HepG2 (cell line): Measurements from ENCODE around the gene TMEFF2. TPM values are rescaled to one million over a fixed set of nuclear protein-coding genes. Genes with fewer than 3 reads are reported as not detected.

Source experiments
- ATAC-seq: fragments of 200-7000 bp; cut with Tn5 transposase; 3 replicates; pipeline ENCODE4 v1.9.1; 2020; ENCODE audit warnings: mild to moderate bottlenecking, moderate library complexity
- BruUV-seq: library from RNA; stranded (reverse); fragments of 400-500 nt; replicated peaks from 2 replicates; lab custom pipeline; 2021; lab: Mats Ljungman, UMichigan
- CTCF ChIA-PET: fragments of 300-600 bp; formaldehyde crosslinking; extraction: SDS; loops from one replicate; lab custom pipeline; 2021; ENCODE audit warnings: low total read pairs, inconsistent platforms, low intra/inter-chr PET ratio; lab: Yijun Ruan, JAX
- POLR2A ChIA-PET: fragments of 350-600 bp; sonication (Branson Sonifier 250); formaldehyde crosslinking; loops from one replicate; lab custom pipeline; 2020; ENCODE audit warnings: antibody characterized with exemption, inconsistent platforms; lab: Yijun Ruan, JAX
- DNase-seq: peaks from one replicate; pipeline ENCODE4 v3.0.0-alpha.2; 2015; ENCODE audit warnings: low spot score
- FAIRE-seq: peaks from 3 replicates; lab custom pipeline; 2011; peaks lifted over from hg19 to GRCh38; lab: Jason Lieb, UNC
- H2AFZ ChIP-seq: one replicate; pipeline ENCODE4 v1.6.1; 2011; ENCODE audit warnings: low read length, inconsistent platforms
- H3K27ac ChIP-seq: fragments of 300-600 bp; 3 replicates; pipeline ENCODE4 v1.8.0; 2011; ENCODE audit warnings: mixed run types, mild to moderate bottlenecking, mixed read lengths, low read length, inconsistent platforms; ENCODE audit not compliant: insufficient read depth; ENCODE audit errors: extremely low read length
- H3K27me3 ChIP-seq, 2 experiments: fragments of 200-600 bp in 1 of 2; 2 replicates in 1 of 2; 3 replicates in 1 of 2; pipeline versions ENCODE4 v1.6.0 to v1.8.0; 2011; ENCODE audit warnings: low read length in 2 of 2, mild to moderate bottlenecking in 2 of 2, moderate library complexity in 2 of 2, inconsistent platforms in 1 of 2; ENCODE audit not compliant: insufficient read depth in 2 of 2, control insufficient read depth in 1 of 2
- H3K36me3 ChIP-seq, 2 experiments: fragments of 200-600 bp in 1 of 2; replicated peaks in 1 of 2; 2 replicates in 1 of 2; 3 replicates in 1 of 2; pipeline versions ENCODE4 v1.5.1 to v1.8.0; 2011; ENCODE audit warnings: low read length in 2 of 2, inconsistent platforms in 1 of 2; ENCODE audit not compliant: insufficient read depth in 2 of 2, control insufficient read depth in 1 of 2
- H3K4me1 ChIP-seq: 2 replicates; pipeline ENCODE4 v1.5.1; 2012; ENCODE audit warnings: low read length, inconsistent platforms; ENCODE audit not compliant: insufficient read depth
- H3K4me2 ChIP-seq: 2 replicates; pipeline ENCODE4 v1.6.0; 2011; ENCODE audit warnings: low read depth, low read length, inconsistent platforms
- H3K4me3 ChIP-seq, 3 experiments: fragments of 200-600 bp in 1 of 3; sonication (generic), shearing (Covaris generic) in 1 of 3; replicated peaks in 1 of 3; 2 replicates each; pipeline ENCODE4 v1.5.1; 2011 to 2016; ENCODE audit warnings: low read length in 3 of 3, inconsistent platforms in 2 of 3, low read depth in 2 of 3, mild to moderate bottlenecking in 2 of 3, control low read depth in 1 of 3, mixed read lengths in 1 of 3; ENCODE audit not compliant: insufficient read depth in 1 of 3
- H3K79me2 ChIP-seq: one replicate; pipeline ENCODE4 v1.6.1; 2011; ENCODE audit warnings: low read length, inconsistent platforms; ENCODE audit not compliant: insufficient read depth
- H3K9ac ChIP-seq: 2 replicates; pipeline ENCODE4 v1.6.0; 2011; ENCODE audit warnings: mild to moderate bottlenecking, low read depth, low read length, inconsistent platforms; ENCODE audit not compliant: insufficient read depth
- H3K9me3 ChIP-seq: 2 replicates; pipeline ENCODE4 v1.5.1; 2012; ENCODE audit warnings: mild to moderate bottlenecking, low read length
- H4K20me1 ChIP-seq: 2 replicates; pipeline ENCODE4 v1.6.0; 2011; ENCODE audit warnings: inconsistent platforms, mild to moderate bottlenecking, low read length, moderate library complexity; ENCODE audit not compliant: insufficient read depth
- CBX1 ChIP-seq: IDR thresholded peaks from one replicate; pipeline ENCODE4 v1.6.1; 2016; ENCODE audit warnings: antibody characterized with exemption, low read depth
- FLYWCH1 ChIP-seq: sonication (generic); formaldehyde crosslinking; IDR thresholded peaks from 2 replicates; pipeline ENCODE4 v1.8.1; 2023; ENCODE audit warnings: mild to moderate bottlenecking, missing genetic modification reagents
- GMEB1 ChIP-seq: sonication (generic); formaldehyde crosslinking; IDR thresholded peaks from 2 replicates; pipeline ENCODE4 v1.5.1; 2020; ENCODE audit warnings: missing genetic modification reagents, mild to moderate bottlenecking, borderline replicate concordance
- KDM4B ChIP-seq: sonication (generic); formaldehyde crosslinking; IDR thresholded peaks from 2 replicates; pipeline ENCODE4 v1.4.0; 2020; ENCODE audit warnings: missing genetic modification reagents
- KMT2B ChIP-seq: IDR thresholded peaks from 2 replicates; pipeline ENCODE4 v1.6.1; 2016; ENCODE audit warnings: missing genetic modification reagents, missing compliant biosample characterization
- MAFF ChIP-seq: IDR thresholded peaks from 2 replicates; pipeline ENCODE4 v1.6.1; 2011; ENCODE audit warnings: low read depth, low read length, improper control_type of control experiment
- MED8 ChIP-seq: sonication (generic); formaldehyde crosslinking; IDR thresholded peaks from 2 replicates; pipeline ENCODE4 v1.8.1; 2023; ENCODE audit warnings: mild to moderate bottlenecking, missing genetic modification reagents; ENCODE audit not compliant: insufficient replicate concordance
- MNT ChIP-seq: fragments of 450-650 bp; IDR thresholded peaks from 2 replicates; pipeline ENCODE4 v1.6.1; 2016
- MTF2 ChIP-seq: sonication (generic); formaldehyde crosslinking; IDR thresholded peaks from 2 replicates; pipeline ENCODE4 v1.5.0; 2020; ENCODE audit warnings: missing genetic modification reagents, borderline replicate concordance
- NFYB ChIP-seq: sonication (generic); formaldehyde crosslinking; IDR thresholded peaks from 2 replicates; pipeline ENCODE4 v1.4.0; 2020; ENCODE audit warnings: missing genetic modification reagents
- POLR2AphosphoS2 ChIP-seq: IDR thresholded peaks from 2 replicates; pipeline ENCODE4 v1.6.1; 2011; ENCODE audit warnings: low read depth, low read length, improper control_type of control experiment
- SOX5 ChIP-seq: IDR thresholded peaks from 2 replicates; pipeline ENCODE4 v1.6.1; 2016; ENCODE audit warnings: borderline replicate concordance
- TFDP2 ChIP-seq: sonication (generic); formaldehyde crosslinking; IDR thresholded peaks from 2 replicates; pipeline ENCODE4 v1.4.0; 2020; ENCODE audit warnings: missing genetic modification reagents
- TP53 ChIP-seq: sonication (generic); formaldehyde crosslinking; conservative IDR thresholded peaks from 2 replicates; pipeline ENCODE4 v1.4.0; 2020; ENCODE audit warnings: missing genetic modification reagents
- ZNF547 ChIP-seq: sonication (generic); formaldehyde crosslinking; IDR thresholded peaks from 2 replicates; pipeline ENCODE4 v1.5.1; 2020; ENCODE audit warnings: mild to moderate bottlenecking, missing genetic modification reagents
- ZNF713 ChIP-seq: sonication (generic); formaldehyde crosslinking; IDR thresholded peaks from 2 replicates; pipeline ENCODE4 v1.4.0; 2020; ENCODE audit warnings: mild to moderate bottlenecking, missing genetic modification reagents
- ZNF737 ChIP-seq: sonication (generic); formaldehyde crosslinking; IDR thresholded peaks from 2 replicates; pipeline ENCODE4 v1.5.0; 2020; ENCODE audit warnings: missing genetic modification reagents, mild to moderate bottlenecking, borderline replicate concordance
- ZNF83 ChIP-seq: sonication (generic); formaldehyde crosslinking; IDR thresholded peaks from 2 replicates; pipeline ENCODE4 v1.4.0; 2020; ENCODE audit warnings: missing genetic modification reagents, mild to moderate bottlenecking, borderline replicate concordance
- WGBS: methylation state at CpG from one replicate; pipeline ENCODE4 v1.1.6; 2017; ENCODE audit warnings: low lambda C conversion rate; 5-methylcytosine and 5-hydroxymethylcytosine counted together
- in situ Hi-C: cut with HindIII; loops from 2 replicates; pipeline ENCODE4 v1.10.0; 2017; ENCODE audit warnings: low pct_unique_long_range_greater_than_20kb; ENCODE audit not compliant: extremely low pct_ligation_motif_present
- intact Hi-C: fragments of 100-400 bp; cut with micrococcal nuclease; formaldehyde crosslinking; loops from one replicate; pipeline ENCODE4 v1.10.0; 2022; ENCODE audit not compliant: unreplicated experiment
- polyA plus RNA-seq, 8 experiments: library from polyadenylated mRNA; depleted of rRNA in 3 of 8; stranded (reverse) in 7 of 8; unstranded in 1 of 8; fragments of >200 nt; fragmentation: Illumina TruSeq in 4 of 8; extraction: Trizol in 4 of 8; gene quantifications; 2 replicates each; pipeline versions ENCODE4 v1.2.1 to v1.2.3, GENCODE V29; 2011 to 2016; ENCODE audit warnings: low read depth in 4 of 8, missing spikeins in 1 of 8, mixed read lengths in 1 of 8; ENCODE audit not compliant: insufficient read depth in 1 of 8
- total RNA-seq, 5 experiments: library from RNA; depleted of rRNA; stranded (reverse); fragments of >200 nt; fragmentation: Illumina TruSeq; extraction: Trizol; gene quantifications; 2 replicates each; pipeline ENCODE4 v1.2.3, GENCODE V29; 2016; ENCODE audit warnings: low read depth in 1 of 5

Gene TMEFF2
- total and polyA plus RNA-seq, 2 of the 13 experiments (the other 11 are each of a cell fraction or from before 2014, with no cell fraction given), result not detected

GRCh38 chr2:191980483-191980882 lies 214.2 kb downstream of the TMEFF2 start:
- FAIRE-seq (no peak), ATAC-seq (no peak), DNase-seq (no peak)
- Histone ChIP-seq H3K27me3 (no peaks in the 10 kb centered on the region), H3K4me3 (no peak overlapping the region), H3K4me1 (no peaks in the 10 kb centered on the region), H3K36me3 (no peaks in the 10 kb centered on the region), H3K79me2 (no peaks in the 10 kb centered on the region), H4K20me1 (no peaks in the 10 kb centered on the region), H3K9ac (no peak overlapping the region), H3K4me2 (no peak overlapping the region), H3K9me3 (no peaks in the 10 kb centered on the region), H2AFZ (no peak overlapping the region), H3K27ac (no peak overlapping the region)
- intact Hi-C loops (no loop called here), in situ Hi-C loops (no loop called here)
- no TSS peak for BruUV-seq
- WGBS, result 29% methylated on average over 3 of the region's 3 CpGs
- CTCF ChIA-PET, result no interaction called here
- POLR2A ChIA-PET, result no interaction called here
- TF ChIP-seq ZNF547 (CRISPR knock-in tag) (no peak), SOX5 (no peak), MTF2 (CRISPR knock-in tag) (no peak), KMT2B (CRISPR knock-in tag) (no peak), GMEB1 (CRISPR knock-in tag) (no peak), ZNF713 (CRISPR knock-in tag) (no peak), MAFF (no peak), MED8 (CRISPR knock-in tag) (no peak), ZNF83 (CRISPR knock-in tag) (no peak), ZNF737 (CRISPR knock-in tag) (no peak), NFYB (CRISPR knock-in tag) (no peak), CBX1 (no peak), MNT (no peak), KDM4B (CRISPR knock-in tag) (no peak), TP53 (no peak), TFDP2 (CRISPR knock-in tag) (no peak), POLR2AphosphoS2 (no peak), FLYWCH1 (CRISPR knock-in tag) (no peak)
